HG03066 (cell line): ENCODE results near the gene CRYZL1.
"Not testable (repeated sequence)": the region's sequence is repeated elsewhere in the genome, so short reads cannot be mapped to it uniquely, and the experiment has no call there.

Experiments used
- ATAC-seq: cut with Tn5 transposase; IDR thresholded peaks from one replicate; pipeline ENCODE4 v1.9.1; 2021; ENCODE audit warnings: low read depth; ENCODE audit not compliant: unreplicated experiment

The CRYZL1 gene

GRCh38 chr21:33641352-33642026 is at the start of gene CRYZL1:
Gene CRYZL1, minus strand, starts transcription at chr21:33641741. Its CDS starts 10,190 bp downstream, at chr21:33631551.
- peak; percentile 84 for ATAC-seq

DNA sequence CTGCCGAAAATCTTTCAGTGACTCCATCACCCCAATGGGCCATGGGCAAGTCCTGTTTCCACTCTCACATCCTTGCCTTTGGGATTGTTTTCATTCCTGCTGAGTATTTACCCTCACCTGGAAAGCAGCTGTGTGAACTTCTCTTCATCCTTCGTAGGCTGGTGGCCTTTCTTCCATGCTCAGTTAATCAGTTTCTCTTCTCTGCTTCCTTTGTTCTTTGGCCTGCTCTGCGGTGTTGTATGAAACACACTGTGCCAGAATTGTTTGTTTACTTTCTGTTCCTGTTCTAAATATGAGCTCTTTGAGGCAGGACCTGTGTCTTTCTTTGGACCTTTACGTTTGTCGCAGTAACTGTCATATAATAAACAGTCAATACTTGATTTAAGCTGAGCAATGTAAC is 49.3 kb upstream of the CRYZL1 start:
- no peak for ATAC-seq

DNA sequence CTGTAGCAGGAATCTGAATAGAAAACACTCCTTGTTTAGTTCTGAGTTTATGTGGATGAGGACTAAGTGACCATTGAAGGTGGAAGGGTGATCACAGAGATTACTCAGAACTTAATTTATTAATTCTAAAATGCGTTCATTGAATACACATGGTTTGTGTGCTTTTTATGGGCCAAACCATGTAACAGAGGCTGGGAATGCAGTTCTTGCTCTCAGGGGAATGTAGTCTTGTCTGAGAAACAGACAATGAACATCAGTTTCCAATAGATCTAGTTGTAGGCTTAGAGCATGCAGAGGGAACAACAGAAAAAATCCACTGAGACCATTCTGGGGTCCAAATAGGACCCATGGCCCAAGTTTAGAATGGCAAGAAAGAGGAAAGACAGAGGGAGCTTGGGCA is 46.8 kb upstream of the CRYZL1 start:
- ATAC-seq, result no peak

DNA sequence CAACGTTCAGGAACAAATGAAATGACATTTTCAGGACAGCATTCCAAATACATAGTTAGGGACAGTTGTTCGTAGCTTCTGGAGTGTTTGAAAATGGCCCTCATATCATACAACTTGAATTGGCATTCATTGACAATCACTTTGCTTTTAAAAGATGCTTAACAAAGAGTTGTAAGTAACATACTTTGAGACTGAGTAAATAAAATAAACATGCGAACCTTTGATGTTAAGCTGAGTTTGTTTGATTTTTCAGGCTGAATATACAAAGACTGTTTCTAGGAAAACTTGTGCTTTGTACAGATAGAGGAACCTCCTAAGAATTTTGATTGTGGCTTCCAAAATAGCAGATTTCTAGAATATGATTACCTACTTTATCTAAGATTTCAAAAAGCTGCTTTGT is 46.1 kb upstream of the CRYZL1 start:
- ATAC-seq, result no peak

- no peak for ATAC-seq
Measured at GRCh38 chr21:33686386-33686785, 44.8 kb upstream of the CRYZL1 start.

DNA sequence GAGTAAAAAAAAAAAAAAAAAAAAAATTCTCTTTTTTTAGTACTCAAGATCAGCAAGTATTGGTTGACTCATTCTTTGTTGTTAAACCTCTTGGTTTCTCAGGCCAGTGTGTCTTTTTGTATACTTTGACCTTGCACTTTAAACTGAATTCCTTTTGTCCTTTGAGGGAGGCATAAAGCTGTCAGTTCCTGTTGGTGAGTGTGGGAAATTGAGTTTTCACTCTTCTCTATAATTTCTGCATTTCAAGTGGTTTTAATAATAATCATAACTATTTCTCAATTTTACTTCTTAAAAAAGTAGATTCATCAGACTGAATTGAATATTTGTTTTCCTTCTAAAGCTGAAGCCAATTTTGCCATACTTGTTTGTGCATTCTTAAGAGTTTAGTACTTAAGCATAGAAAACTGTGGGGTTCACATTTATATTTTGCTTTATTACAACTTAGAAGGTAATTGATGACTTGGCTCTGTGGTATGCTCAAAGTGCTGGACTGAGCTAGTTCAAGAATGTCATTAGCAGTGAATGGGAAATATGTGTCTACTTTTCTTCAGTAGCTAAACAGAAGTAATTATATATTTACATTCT is 44.2 kb upstream of the CRYZL1 start:
- no peak for ATAC-seq

- ATAC-seq, result no peak
Measured at GRCh38 chr21:33684923-33685560, 43.5 kb upstream of the CRYZL1 start.

- no peak for ATAC-seq
Measured at GRCh38 chr21:33684068-33684467, 42.5 kb upstream of the CRYZL1 start.

DNA sequence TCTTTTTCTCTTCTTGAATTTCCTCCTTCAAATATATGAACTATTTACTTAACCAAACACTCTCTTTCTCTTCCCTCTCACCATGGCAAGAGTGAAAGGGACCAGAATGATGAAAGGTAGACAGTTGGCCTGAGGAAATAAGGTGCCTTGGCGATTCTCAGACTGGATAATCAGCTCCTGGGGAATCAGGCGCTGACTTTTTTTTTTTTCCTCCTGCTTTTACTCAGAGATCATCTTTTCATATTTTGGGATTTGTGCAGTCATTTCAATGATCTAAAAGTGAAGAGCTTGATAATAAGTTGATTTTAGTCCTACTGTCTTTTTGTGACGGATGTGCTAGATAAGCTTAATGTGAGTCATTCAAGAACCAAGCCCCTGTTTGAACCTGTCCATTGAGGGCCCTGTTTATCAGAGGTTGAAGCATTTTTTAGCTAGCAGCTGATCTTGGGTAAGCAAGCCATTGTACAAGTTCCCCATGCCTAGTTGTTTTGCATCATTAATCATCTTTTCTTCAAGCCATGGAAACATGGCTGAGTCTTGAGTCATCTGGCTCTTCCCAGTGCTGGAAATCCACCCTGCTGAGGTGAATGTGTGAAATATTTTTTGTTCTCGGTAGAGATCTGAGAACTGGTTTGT is 41.6 kb upstream of the CRYZL1 start:
- no peak for ATAC-seq

GRCh38 chr21:33680870-33681269 is 39.3 kb upstream of the CRYZL1 start:
- no peak for ATAC-seq

GRCh38 chr21:33677450-33677849 is 35.9 kb upstream of the CRYZL1 start:
- no peak for ATAC-seq

DNA sequence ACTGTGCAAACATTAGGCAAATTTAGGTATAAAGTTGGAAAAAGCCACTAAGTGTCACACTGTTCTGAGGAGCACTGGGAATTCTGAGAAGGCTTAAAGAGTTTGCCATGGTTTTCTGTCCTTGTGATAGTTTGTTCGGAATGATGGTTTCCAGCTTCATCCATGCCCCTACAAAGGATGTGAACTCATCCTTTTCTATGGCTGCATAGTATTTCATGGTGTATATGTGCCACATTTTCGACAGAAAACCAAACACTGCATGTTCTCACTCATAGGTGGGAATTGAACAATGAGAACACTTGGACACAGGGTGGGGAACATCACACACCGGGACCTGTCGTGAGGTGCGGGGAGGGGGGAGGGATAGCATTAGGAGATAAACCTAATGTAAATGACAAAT is 35.1 kb upstream of the CRYZL1 start:
- not testable (repeated sequence) for ATAC-seq

DNA sequence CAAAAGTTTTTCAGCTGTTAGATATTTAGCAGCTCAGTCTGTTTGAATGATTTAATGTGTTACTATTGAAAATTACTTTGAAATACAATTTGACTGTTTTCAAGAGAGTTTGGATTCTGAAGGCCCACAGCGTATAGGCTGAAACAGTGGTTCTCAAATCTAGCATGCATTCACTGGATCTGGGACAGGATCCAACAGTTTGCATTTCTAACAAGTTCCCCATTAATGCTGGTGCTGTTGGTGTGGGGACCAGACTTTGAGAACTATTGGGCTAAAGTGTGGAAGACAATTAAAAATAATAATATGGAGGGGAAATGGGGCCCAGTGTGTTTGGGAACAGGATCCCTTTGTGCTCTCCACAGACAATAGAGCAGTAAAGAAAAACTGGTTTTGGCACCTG is 32.7 kb upstream of the CRYZL1 start:
- ATAC-seq, result no peak

GRCh38 chr21:33673473-33673872 is 31.9 kb upstream of the CRYZL1 start:
- ATAC-seq, result no peak

DNA sequence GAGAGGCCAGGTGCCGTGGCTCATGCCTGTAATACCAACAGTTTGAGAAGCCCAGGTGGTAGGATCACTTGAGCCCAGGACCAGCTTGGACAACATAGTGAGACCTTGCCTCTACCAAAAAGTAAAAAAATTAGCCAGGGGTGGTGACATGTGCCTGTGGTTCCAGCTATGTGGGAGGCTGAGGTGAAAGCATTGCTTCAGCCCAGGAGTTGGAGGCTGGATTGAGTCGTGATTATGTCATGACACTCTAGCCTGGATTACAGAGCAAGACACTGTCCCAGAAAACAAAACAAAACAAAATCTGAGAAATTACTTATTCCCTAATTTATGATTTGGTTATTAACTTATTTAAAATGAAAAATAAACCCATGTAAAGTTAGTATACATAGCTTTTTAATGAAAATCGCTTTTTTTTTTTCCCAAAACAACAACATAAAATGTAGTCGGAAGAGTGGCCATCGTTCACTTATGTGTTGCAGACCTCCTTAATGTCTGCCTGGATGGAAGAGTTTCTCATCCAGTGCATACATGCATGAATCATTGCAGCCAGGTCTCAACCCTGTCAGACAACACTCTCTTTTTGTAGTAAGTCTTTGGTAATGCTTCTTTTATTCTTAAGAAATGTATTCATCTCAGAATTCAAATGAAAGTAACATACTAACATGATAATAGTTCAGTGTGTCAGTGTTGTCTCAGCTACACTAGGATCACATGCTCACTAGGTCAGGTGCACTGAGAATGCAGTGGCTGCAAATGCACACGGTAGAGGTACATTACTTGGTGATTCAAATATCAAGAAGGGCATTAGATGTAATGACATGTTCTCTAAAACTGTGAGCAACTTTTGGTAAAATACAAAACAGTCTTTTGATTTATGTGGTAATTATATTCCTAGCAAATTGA is 28.8 kb upstream of the CRYZL1 start:
- ATAC-seq, result no peak

GRCh38 chr21:33668620-33669019 is 27.1 kb upstream of the CRYZL1 start:
- ATAC-seq, result no peak

- ATAC-seq, result no peak
Measured at GRCh38 chr21:33668180-33668579, 26.6 kb upstream of the CRYZL1 start.

DNA sequence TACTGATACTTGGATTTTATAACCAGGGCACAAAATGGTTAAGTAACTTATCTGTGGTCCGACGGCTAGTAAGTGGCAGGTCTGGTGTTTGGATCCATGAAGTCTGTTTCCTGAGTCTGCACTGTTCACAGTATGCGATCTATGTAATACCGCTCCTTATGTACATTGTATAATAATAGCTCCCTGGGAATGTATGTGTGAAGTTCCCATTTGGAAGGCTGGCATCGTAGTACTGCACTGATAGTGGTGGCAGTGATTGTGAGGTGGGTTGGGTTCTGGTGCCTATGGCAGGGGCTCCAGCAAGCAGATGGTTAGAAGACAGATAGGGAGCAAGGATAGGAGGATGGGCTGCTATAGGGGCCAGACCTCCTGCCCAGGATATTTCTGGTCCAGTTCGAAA is 26.1 kb upstream of the CRYZL1 start:
- ATAC-seq, result no peak

DNA sequence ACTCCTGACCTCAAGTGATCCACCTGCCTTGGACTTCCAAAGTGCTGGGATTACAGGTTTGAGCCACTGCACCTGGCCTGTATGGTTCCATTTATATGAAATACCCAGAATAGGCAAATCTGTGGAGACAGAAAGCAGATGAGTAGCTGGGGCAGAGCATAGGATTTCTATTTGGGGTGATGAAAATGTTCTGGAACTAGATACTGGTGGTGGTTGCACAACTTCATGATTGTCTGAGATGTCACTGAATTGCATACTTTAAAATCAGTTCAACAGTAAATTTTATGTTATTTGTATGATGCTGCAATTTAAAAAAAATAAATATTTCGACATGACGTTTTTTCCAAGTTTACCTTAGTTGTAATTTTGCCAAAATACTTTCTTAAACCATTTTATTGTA is 24.6 kb upstream of the CRYZL1 start:
- ATAC-seq, result no peak

DNA sequence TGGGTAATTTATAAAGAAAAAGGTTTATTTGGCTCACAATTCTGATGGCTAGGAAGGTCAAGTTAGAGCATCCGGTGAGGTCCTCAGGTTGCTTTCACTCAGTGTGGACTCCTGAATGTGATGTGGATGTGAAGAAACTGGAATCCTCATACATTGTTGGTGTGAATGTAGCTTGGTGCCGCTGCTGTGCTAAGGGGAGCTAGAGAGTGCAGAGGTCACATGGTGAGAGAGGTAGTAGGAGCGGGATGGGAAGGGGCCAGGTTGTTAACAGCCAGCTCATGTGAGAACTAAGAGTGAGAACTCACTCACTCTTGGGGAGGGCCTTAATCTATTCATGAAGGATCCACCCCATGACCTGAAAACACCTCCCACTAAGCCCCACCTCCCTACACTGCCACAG is 22.6 kb upstream of the CRYZL1 start:
- no peak for ATAC-seq

DNA sequence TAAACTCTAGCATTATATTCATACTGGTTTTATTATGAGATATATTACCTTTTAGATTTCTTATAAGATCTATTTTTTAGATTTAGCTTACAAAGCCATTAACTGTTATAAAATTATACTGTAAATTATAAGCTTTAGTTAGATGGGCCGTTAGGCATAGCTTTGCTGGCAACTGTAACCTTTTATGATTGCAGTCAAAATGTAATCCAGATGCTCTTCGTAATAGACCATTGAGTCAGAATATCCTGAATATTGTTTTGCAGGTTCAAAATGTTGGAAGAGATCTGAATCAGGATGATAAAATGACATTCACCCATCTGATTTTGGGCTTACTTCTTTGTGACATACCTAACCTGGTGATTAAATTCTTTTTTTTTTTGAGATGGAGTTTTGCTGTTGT is 21.7 kb upstream of the CRYZL1 start:
- ATAC-seq, result no peak
